ENCODE measurements around the gene PNMA3. TPM values are rescaled to one million over a fixed set of nuclear protein-coding genes. Genes with fewer than 3 reads are reported as not detected.
"Not testable (repeated sequence)": the region's sequence is repeated elsewhere in the genome, so short reads cannot be mapped to it uniquely, and the experiment has no call there.

PNMA3 gene
- not detected in 2 replicates for total RNA-seq (2014; rRNA removed; shearing (Covaris generic))
- not detected in 2 replicates for polyA plus RNA-seq (2014; cell fraction: nucleus; rRNA removed)

DNA sequence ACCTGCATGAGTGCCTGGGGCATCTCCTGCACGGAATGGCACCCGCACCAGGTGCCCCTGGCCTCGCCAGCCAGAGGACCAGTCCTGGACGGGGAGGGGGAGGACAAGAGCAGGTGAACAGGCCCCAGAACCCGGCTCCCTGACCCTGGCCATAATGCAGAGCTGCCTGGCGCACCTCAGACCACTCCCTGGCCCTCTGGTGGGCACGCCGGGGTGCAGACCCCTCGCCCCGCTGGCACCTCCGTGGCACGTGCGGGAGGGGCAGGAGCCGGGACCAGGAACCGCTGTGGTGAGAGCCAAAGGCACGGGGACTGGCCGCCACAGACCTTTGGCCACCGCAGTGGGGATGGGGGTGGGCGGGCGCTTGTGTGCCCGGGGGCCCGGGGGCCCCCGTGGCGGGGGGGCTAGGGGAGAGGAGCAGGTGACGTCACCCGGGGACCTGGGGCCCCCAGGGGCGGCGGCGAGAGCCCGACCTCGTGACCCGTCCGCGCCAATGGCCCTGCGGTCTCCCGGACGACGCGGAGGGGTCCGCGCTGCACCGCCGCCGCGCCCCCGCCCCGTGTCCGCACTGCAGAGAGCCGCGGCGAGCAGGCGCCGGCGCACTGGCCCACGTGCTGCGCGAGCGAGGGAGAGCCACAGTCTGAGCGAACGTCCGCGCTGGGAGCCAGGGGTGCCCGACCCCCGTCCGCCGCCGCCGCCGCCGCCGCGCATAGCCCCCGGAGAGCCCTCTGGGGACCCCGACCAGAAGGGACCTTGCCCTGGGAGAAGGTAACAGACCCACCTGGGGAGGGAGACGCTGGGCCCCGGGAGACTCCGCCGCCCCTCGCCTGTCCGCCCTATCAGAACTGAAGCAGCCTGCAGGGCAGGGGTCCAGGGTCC, at the start of gene PNMA3:
Gene PNMA3, plus strand, starts transcription at position 600 of the 879 bp plus-strand sequence. CDS start 586 bp downstream, outside the sequence.
- DNase-seq (ENCODE audit: extremely low read depth, low read depth) = no peak

- not testable (repeated sequence) for DNase-seq (ENCODE audit: extremely low read depth, low read depth)
Measured at GRCh38 chrX:153017174-153017573, 39.1 kb upstream of the PNMA3 start.

GRCh38 chrX:153019166-153019565, 37.1 kb upstream of the PNMA3 start:
- no peak for DNase-seq (ENCODE audit: extremely low read depth, low read depth)

- DNase-seq (ENCODE audit: extremely low read depth, low read depth) = not testable (repeated sequence)
Measured at GRCh38 chrX:153026501-153026900, 29.8 kb upstream of the PNMA3 start.

- DNase-seq (ENCODE audit: extremely low read depth, low read depth) = not testable (repeated sequence)
Measured at GRCh38 chrX:153028487-153028886, 27.8 kb upstream of the PNMA3 start.

- DNase-seq (ENCODE audit: extremely low read depth, low read depth) = no peak
Measured at GRCh38 chrX:153029162-153029561, 27.1 kb upstream of the PNMA3 start.

GRCh38 chrX:153029875-153030274, 26.4 kb upstream of the PNMA3 start:
- no peak for DNase-seq (ENCODE audit: extremely low read depth, low read depth)

DNA sequence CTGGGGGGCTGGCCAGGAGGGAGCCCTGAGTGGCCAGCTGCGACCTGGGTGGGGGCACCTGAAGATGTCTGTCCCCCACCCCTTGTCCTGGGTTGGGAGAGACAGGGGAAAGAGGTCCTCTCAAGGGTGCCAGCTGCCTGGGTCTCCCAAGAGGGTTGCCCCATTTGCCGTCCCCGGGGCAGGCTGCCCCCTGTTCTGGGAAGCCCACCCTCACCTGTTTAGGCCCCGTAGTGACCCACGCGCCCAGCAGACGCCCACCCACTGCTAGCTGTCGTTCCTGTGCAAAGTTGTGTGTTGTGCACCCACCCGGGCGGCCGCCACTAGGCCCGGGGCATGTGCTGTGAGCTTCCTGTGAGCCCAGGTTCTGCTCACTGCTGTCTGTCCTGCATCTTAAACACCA, 25.5 kb upstream of the PNMA3 start:
- DNase-seq (ENCODE audit: extremely low read depth, low read depth) = no peak

- peak; percentile 56 for DNase-seq (ENCODE audit: extremely low read depth, low read depth)
Measured at GRCh38 chrX:153032397-153033118, 23.7 kb upstream of the PNMA3 start.

DNA sequence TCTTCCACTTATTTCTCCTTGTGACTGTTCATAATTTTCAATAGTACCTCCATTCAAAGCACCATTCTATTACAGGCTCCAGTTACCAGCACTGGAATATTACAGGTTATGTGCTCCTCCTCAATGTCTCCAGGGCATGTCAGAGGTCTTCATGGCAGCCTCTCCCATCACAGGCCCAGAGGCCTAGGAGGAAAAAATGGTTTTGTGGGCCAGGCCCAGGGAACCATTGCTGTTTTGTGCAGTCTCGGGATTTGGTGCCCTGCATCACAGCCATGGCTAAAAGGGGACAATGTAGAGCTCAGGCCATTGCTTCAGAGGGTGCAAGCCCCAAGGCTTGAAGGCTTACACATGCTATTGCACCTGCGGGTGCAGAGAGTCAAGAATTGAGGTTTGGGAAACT, 7.2 kb upstream of the PNMA3 start:
- DNase-seq (ENCODE audit: extremely low read depth, low read depth) = no peak

- DNase-seq (ENCODE audit: extremely low read depth, low read depth) = no peak
Measured at GRCh38 chrX:153052534-153052933, 3.7 kb upstream of the PNMA3 start.

- DNase-seq (ENCODE audit: extremely low read depth, low read depth) = no peak
Measured at GRCh38 chrX:153057281-153057680, 1.0 kb downstream of the PNMA3 start.

GRCh38 chrX:153059191-153060094, 3.2 kb downstream of the PNMA3 start:
- DNase-seq (ENCODE audit: extremely low read depth, low read depth) = no peak

DNA sequence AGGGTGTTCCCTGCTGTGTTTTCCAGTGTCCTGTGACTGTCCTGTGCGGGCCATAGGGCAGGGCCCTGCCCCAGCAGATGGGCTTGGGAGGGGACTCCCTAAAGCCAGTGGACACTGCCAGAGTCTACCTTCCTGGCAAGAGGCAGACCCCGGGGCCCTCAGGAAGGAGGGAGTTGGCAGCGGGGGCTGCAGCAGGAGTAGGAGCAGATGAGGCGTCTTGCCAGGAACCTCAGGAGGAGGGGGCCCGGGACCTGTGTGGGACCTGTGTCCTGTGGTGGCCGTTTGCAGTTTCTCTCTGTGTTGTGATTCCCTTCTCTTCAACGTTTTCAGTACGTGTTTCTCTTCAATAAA, 3.8 kb downstream of the PNMA3 start:
- DNase-seq (ENCODE audit: extremely low read depth, low read depth) = no peak

DNA sequence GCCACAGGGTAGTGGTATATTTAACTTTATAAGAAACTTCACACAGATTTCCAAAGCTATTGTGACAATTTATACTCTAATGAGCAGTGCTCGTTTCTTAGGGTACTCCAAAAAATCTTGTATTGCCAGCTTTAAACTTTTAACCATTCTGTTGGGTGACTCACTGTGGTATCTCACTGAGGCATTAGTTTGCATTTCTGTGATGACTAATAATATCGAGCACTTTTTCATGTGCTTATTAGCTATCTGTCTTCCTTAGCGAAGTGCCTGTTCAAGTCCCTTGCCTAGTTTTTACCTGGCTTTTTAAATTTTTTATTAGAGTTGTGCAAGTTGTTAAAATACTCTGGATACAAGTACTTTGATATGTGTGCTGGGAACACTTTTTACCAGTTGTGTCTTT, 5.5 kb downstream of the PNMA3 start:
- no peak for DNase-seq (ENCODE audit: extremely low read depth, low read depth)

DNA sequence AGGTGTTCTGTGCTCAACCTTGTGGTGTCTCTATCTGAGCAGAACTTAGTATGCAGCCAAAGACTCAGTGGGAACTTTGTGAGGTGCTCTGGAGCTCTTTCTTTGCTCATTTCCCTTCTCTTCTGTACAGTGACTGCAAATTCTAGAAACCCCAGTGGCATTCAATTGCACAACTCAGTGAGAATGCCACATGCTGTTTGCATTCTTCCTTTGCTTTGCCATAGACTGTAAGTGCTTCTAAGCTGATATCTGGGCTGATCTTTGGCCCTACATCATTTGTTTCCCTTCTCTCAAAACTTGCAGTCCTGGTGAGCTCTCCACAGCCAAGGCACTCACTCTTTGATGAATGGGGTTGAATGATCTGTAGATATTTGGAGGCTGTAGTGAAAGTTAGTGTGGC, 7.0 kb downstream of the PNMA3 start:
- DNase-seq (ENCODE audit: extremely low read depth, low read depth) = no peak

GRCh38 chrX:153064061-153064460, 7.8 kb downstream of the PNMA3 start:
- no peak for DNase-seq (ENCODE audit: extremely low read depth, low read depth)

GRCh38 chrX:153065389-153065788, 9.1 kb downstream of the PNMA3 start:
- no peak for DNase-seq (ENCODE audit: extremely low read depth, low read depth)

- DNase-seq (ENCODE audit: extremely low read depth, low read depth) = not testable (repeated sequence)
Measured at GRCh38 chrX:153066402-153066801, 10.1 kb downstream of the PNMA3 start.

- not testable (repeated sequence) for DNase-seq (ENCODE audit: extremely low read depth, low read depth)
Measured at GRCh38 chrX:153071909-153072583, 15.8 kb downstream of the PNMA3 start, which contains the start of gene PNMA6A. TSS of gene PNMA6A (plus strand) at chrX:153072454. CDS start at chrX:153073063, 609 bp downstream.

All from NCI-H460 (cell line).